Neural progenitor cell (in vitro differentiated cells): Measurements from ENCODE around the gene GH1.
"Not testable (repeated sequence)": the region's sequence is repeated elsewhere in the genome, so short reads cannot be mapped to it uniquely, and the experiment has no call there.

Experiments used
- EZH2 ChIP-seq: fragments of 200-600 bp; sonication (generic); IDR thresholded peaks from 2 replicates; pipeline ENCODE4 v1.6.1; 2017; ENCODE audit warnings: antibody characterized with exemption, mild to moderate bottlenecking, moderate library complexity
- TF ChIP-seq, protein P1 (sequence below): fragments of 200-600 bp; sonication (generic); IDR thresholded peaks from 2 replicates; pipeline ENCODE4 v1.5.1; 2017; ENCODE audit warnings: antibody characterized with exemption, mild to moderate bottlenecking

DNA sequence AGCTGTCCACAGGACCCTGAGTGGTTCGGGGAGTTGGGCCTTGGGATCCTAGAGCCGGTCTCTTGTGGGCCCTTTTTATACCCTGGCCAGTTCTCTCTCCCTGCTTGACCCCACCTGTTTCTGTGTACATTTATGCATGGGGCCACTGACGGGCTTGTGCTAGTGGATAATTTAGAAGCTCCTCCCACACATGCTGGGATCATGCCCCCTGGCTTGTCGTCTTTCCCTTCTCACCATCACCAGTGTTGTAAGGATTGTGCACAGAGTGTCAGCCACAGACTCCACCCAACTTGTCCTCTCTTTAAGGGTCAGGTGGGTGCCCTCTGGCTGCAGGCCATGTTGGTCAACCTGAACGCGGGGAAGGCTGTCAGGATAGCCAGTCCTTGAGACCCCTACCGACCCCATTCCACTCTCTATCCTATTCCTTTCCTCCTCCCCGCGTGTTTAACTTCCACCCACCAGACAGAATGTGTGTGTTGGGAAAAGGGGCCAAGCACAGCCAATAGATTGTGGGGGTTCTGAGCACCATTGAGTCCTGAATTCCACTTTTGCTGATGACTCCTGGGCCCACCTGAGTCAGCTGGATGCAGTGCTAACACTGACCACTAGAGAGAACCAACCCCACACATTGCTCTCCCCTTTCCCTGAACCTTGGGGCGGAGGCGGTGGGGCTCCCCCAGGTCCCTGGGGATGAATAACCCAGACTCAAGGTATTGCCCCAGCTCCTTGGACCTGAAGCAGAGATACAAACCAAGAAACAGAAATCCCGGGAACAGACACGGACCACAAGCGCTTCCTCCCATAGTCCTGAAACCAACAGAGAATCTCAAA, 21.9 kb downstream of the GH1 start, which contains the start of gene CSH1:
- TF ChIP-seq, protein P1, sequence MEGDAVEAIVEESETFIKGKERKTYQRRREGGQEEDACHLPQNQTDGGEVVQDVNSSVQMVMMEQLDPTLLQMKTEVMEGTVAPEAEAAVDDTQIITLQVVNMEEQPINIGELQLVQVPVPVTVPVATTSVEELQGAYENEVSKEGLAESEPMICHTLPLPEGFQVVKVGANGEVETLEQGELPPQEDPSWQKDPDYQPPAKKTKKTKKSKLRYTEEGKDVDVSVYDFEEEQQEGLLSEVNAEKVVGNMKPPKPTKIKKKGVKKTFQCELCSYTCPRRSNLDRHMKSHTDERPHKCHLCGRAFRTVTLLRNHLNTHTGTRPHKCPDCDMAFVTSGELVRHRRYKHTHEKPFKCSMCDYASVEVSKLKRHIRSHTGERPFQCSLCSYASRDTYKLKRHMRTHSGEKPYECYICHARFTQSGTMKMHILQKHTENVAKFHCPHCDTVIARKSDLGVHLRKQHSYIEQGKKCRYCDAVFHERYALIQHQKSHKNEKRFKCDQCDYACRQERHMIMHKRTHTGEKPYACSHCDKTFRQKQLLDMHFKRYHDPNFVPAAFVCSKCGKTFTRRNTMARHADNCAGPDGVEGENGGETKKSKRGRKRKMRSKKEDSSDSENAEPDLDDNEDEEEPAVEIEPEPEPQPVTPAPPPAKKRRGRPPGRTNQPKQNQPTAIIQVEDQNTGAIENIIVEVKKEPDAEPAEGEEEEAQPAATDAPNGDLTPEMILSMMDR, result not testable (repeated sequence)
- TF ChIP-seq EZH2, result not testable (repeated sequence)
